ENCODE data around the gene LAMA5. TPM values are rescaled to one million over a fixed set of nuclear protein-coding genes. Genes with fewer than 3 reads are reported as not detected.

LAMA5 gene
- total RNA-seq, 1 donor from 2014 or later: 601 TPM

- Mint-ChIP-seq H3K27me3 (ENCODE audit: low read depth) (no peaks in the 10 kb centered on the region), H3K4me3 (no peak overlapping the region), H3K36me3 (peaks cover 12% of the 10 kb centered on the region), H3K9me3 (no peaks in the 10 kb centered on the region), H3K4me1 (peaks cover 2% of the 10 kb centered on the region), H3K27ac (no peak overlapping the region)
- TF ChIP-seq CTCF (IDR thresholded peaks at IDR 0.05; ENCODE audit: unreplicated experiment): no peak
- DNase-seq (ENCODE audit: low spot score in 2 of 2, unreplicated experiment in 2 of 2): no peak
Measured at GRCh38 chr20:62298577-62299249, 68.4 kb downstream of the LAMA5 start.

GRCh38 chr20:62297449-62298227, 69.5 kb downstream of the LAMA5 start:
- Mint-ChIP-seq H3K4me1 (no peaks in the 10 kb centered on the region), H3K27ac (no peak overlapping the region), H3K4me3 (no peak overlapping the region), H3K27me3 (ENCODE audit: low read depth) (no peaks in the 10 kb centered on the region), H3K36me3 (peaks cover 15% of the 10 kb centered on the region), H3K9me3 (no peaks in the 10 kb centered on the region)
- TF ChIP-seq CTCF (IDR thresholded peaks at IDR 0.05; ENCODE audit: unreplicated experiment): no peak
- DNase-seq (ENCODE audit: low spot score in 2 of 2, unreplicated experiment in 2 of 2): no peak

GRCh38 chr20:62296724-62297448, 70.2 kb downstream of the LAMA5 start:
- no peaks in the 10 kb centered on the region for H3K27me3 Mint-ChIP-seq (ENCODE audit: low read depth)
- no peak overlapping the region for H3K4me3 Mint-ChIP-seq
- H3K27ac Mint-ChIP-seq: no peak overlapping the region
- H3K4me1 Mint-ChIP-seq: no peaks in the 10 kb centered on the region
- no peak for TF ChIP-seq CTCF (IDR thresholded peaks at IDR 0.05; ENCODE audit: unreplicated experiment)
- no peak for DNase-seq (ENCODE audit: low spot score in 2 of 2, unreplicated experiment in 2 of 2)
- peaks cover 19% of the 10 kb centered on the region for H3K36me3 Mint-ChIP-seq
- no peaks in the 10 kb centered on the region for H3K9me3 Mint-ChIP-seq

GRCh38 chr20:62294516-62294915, 72.6 kb downstream of the LAMA5 start:
- no peak overlapping the region for H3K27ac Mint-ChIP-seq
- no peak for DNase-seq (ENCODE audit: low spot score in 2 of 2, unreplicated experiment in 2 of 2)

GRCh38 chr20:62293946-62294345, 73.2 kb downstream of the LAMA5 start:
- H3K27ac Mint-ChIP-seq: no peak overlapping the region
- H3K27me3 Mint-ChIP-seq (ENCODE audit: low read depth): no peaks in the 10 kb centered on the region
- H3K4me1 Mint-ChIP-seq: no peaks in the 10 kb centered on the region
- no peak for TF ChIP-seq CTCF (IDR thresholded peaks at IDR 0.05; ENCODE audit: unreplicated experiment)
- H3K4me3 Mint-ChIP-seq: no peak overlapping the region
- H3K36me3 Mint-ChIP-seq: peaks cover 26% of the 10 kb centered on the region
- H3K9me3 Mint-ChIP-seq: no peaks in the 10 kb centered on the region
- no peak for DNase-seq (ENCODE audit: low spot score in 2 of 2, unreplicated experiment in 2 of 2)

More at GRCh38 chr20:62294516-62294915, 72.6 kb downstream of the LAMA5 start:
- no peaks in the 10 kb centered on the region for H3K4me1 Mint-ChIP-seq
- TF ChIP-seq CTCF (IDR thresholded peaks at IDR 0.05; ENCODE audit: unreplicated experiment): no peak
- no peak overlapping the region for H3K4me3 Mint-ChIP-seq
- H3K36me3 Mint-ChIP-seq: peaks cover 24% of the 10 kb centered on the region
- no peaks in the 10 kb centered on the region for H3K9me3 Mint-ChIP-seq
- no peaks in the 10 kb centered on the region for H3K27me3 Mint-ChIP-seq (ENCODE audit: low read depth)
